Colonic mucosa (tissue), 4 donors: ENCODE data around the gene NKAIN2. TPM values are rescaled to one million over a fixed set of nuclear protein-coding genes. Genes with fewer than 3 reads are reported as not detected.

Experiments used
- DNase-seq: peaks from one replicate; pipeline ENCODE4 v3.0.0-alpha.2; 2020
- H3K27ac ChIP-seq: fragments of 200-600 bp; one replicate; pipeline ENCODE4 v1.8.0; 2021
- H3K27me3 ChIP-seq: fragments of 200-600 bp; one replicate; pipeline ENCODE4 v1.8.0; 2021
- H3K36me3 ChIP-seq: fragments of 200-600 bp; one replicate; pipeline ENCODE4 v1.8.0; 2021
- H3K4me1 ChIP-seq: fragments of 200-600 bp; one replicate; pipeline ENCODE4 v1.8.0; 2021; ENCODE audit warnings: mild to moderate bottlenecking
- H3K4me3 ChIP-seq: fragments of 200-600 bp; one replicate; pipeline ENCODE4 v1.8.0; 2021
- H3K9ac ChIP-seq, 2 donors: one replicate each; pipeline ENCODE4 v1.7.0; 2013; ENCODE audit warnings: control low read depth in 2 of 2, low read depth in 2 of 2, low read length in 2 of 2
- H3K9me3 ChIP-seq: fragments of 200-600 bp; one replicate; pipeline ENCODE4 v1.8.0; 2021
- intact Hi-C: fragments of 100-400 bp; cut with DNase I; formaldehyde crosslinking; loops from one replicate; pipeline ENCODE4 v1.14.1; 2022
- total RNA-seq, 2 donors: library from RNA; stranded (reverse); fragmentation: NEBNext Ultra II Directional in 1 of 2; extraction: Animal tissue kit (Norgen Biotek cat#: 25700) in 1 of 2; gene quantifications; one replicate each; pipeline ENCODE4 v1.2.1, GENCODE V29; 2021
- TF ChIP-seq, protein P1 (sequence below): fragments of 200-600 bp; IDR thresholded peaks from one replicate; pipeline ENCODE4 v1.8.0; 2022; ENCODE audit warnings: antibody characterized with exemption, mild to moderate bottlenecking
- donor health status: healthy.
- donor health status: DM: no; HTN: no; CAD: no.
- donor health status: DM: no; HTN: no; CAD: no.

NKAIN2 gene
- total RNA-seq, 2 donors from 2014 or later: 0.21 TPM; not detected in 1

- intact Hi-C loops: no loop called here
These were observed 552.7 kb downstream of the NKAIN2 start for GRCh38 chr6:124356276-124356810.

DNA sequence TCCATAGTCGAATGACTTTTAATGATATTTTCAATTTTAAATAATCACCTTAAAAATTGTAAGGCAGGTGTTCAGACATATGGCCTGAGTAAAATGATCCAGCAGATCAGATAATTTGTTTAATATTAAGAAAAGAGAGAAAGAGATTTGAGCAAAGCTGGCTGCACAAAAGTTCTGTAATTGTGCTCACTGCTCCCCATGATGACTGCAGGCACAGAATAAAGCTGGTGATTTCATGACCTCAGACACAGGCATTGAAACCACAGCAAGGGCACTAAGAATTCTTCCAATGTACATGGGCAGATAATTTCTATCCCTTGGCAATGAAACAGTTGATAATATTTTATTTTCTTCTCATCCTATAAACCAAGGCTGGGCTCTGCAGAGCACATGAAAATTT lies 553.1 kb downstream of the NKAIN2 start:
- intact Hi-C loops: no loop called here
- no peak for DNase-seq
- Histone ChIP-seq H3K4me3 (no peak overlapping the region), H3K9ac (no peak overlapping the region), H3K9me3 (no peaks in the 10 kb centered on the region), H3K4me1 (no peaks in the 10 kb centered on the region), H3K27ac (no peak overlapping the region), H3K27me3 (no peaks in the 10 kb centered on the region), H3K36me3 (no peaks in the 10 kb centered on the region)
- TF ChIP-seq, protein P1, sequence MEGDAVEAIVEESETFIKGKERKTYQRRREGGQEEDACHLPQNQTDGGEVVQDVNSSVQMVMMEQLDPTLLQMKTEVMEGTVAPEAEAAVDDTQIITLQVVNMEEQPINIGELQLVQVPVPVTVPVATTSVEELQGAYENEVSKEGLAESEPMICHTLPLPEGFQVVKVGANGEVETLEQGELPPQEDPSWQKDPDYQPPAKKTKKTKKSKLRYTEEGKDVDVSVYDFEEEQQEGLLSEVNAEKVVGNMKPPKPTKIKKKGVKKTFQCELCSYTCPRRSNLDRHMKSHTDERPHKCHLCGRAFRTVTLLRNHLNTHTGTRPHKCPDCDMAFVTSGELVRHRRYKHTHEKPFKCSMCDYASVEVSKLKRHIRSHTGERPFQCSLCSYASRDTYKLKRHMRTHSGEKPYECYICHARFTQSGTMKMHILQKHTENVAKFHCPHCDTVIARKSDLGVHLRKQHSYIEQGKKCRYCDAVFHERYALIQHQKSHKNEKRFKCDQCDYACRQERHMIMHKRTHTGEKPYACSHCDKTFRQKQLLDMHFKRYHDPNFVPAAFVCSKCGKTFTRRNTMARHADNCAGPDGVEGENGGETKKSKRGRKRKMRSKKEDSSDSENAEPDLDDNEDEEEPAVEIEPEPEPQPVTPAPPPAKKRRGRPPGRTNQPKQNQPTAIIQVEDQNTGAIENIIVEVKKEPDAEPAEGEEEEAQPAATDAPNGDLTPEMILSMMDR: no peak

More at GRCh38 chr6:124356276-124356810, 552.7 kb downstream of the NKAIN2 start:
- Histone ChIP-seq H3K27ac (no peak overlapping the region), H3K36me3 (no peaks in the 10 kb centered on the region), H3K9ac (no peak overlapping the region), H3K27me3 (no peaks in the 10 kb centered on the region), H3K9me3 (no peaks in the 10 kb centered on the region), H3K4me3 (no peak overlapping the region), H3K4me1 (no peaks in the 10 kb centered on the region)
- no peak for DNase-seq
- TF ChIP-seq, protein P1: no peak

DNA sequence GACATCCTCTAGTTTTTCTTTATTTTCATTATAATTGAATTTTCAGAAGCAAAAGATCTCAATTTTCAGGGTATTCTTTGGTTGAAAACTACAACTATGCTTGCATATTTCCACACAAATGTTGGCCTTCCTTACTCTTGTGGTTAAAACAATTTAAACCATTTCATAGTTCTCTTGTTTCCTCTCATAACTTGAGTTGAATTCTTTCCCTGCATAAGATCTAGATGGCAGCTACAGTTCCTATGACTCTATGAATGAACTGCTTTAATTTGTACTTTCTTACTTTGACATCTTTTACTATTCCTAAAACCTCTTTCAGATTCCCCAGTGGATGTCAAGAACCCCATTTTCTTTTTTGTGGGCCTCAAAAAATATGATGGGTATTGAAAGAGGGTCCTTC lies 564.5 kb downstream of the NKAIN2 start:
- Histone ChIP-seq H3K27ac (no peak overlapping the region), H3K27me3 (no peaks in the 10 kb centered on the region), H3K9me3 (no peaks in the 10 kb centered on the region), H3K36me3 (no peaks in the 10 kb centered on the region), H3K4me1 (no peaks in the 10 kb centered on the region), H3K9ac (no peak overlapping the region), H3K4me3 (no peak overlapping the region)
- TF ChIP-seq, protein P1: no peak
- intact Hi-C loops: no loop called here
- no peak for DNase-seq

- H3K4me1 ChIP-seq: no peaks in the 10 kb centered on the region
- TF ChIP-seq, protein P1: no peak
- no peaks in the 10 kb centered on the region for H3K9me3 ChIP-seq
- no peaks in the 10 kb centered on the region for H3K36me3 ChIP-seq
- intact Hi-C loops: no loop called here
- no peak overlapping the region for H3K9ac ChIP-seq
- no peak overlapping the region for H3K27ac ChIP-seq
- H3K4me3 ChIP-seq: no peak overlapping the region
- H3K27me3 ChIP-seq: no peaks in the 10 kb centered on the region
- DNase-seq: no peak
These were observed 568.4 kb downstream of the NKAIN2 start for GRCh38 chr6:124371974-124372475.

DNA sequence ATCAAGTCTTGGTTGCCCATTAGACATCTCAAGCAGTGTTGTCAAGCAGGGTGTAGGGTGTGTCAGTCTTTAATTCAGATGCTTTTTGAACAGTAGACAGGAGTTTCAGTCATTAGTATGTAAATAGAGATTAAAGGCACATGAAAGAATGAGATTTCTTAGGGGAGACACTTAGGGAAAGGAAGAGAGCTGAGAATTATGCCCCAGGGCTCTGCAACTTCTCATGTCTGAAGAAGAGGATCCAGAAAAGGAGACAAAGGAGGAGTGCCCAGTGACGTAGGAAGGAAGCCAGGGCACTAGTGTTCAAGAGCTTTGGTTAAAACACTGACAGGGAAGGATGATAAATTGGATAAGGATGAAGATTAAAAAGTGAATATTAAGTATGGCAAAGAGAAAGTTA lies 569.7 kb downstream of the NKAIN2 start:
- DNase-seq: no peak
- H3K36me3 ChIP-seq: no peaks in the 10 kb centered on the region
- TF ChIP-seq, protein P1: no peak
- intact Hi-C loops: no loop called here
- H3K4me1 ChIP-seq: no peaks in the 10 kb centered on the region
- no peak overlapping the region for H3K9ac ChIP-seq
- no peak overlapping the region for H3K4me3 ChIP-seq
- H3K9me3 ChIP-seq: no peaks in the 10 kb centered on the region
- no peak overlapping the region for H3K27ac ChIP-seq
- no peaks in the 10 kb centered on the region for H3K27me3 ChIP-seq
